ENCODE results near the gene NPC2.

- TF ChIP-seq GATA2 (IDR thresholded peaks at IDR 0.05; ENCODE audit: low read depth, low read length) (no peak), GATA3 (IDR thresholded peaks at IDR 0.05; ENCODE audit: low read depth, low read length) (no peak)
These were observed 17.3 kb upstream of the NPC2 start for GRCh38 chr14:74510223-74510931.
